HG03521 (cell line): ENCODE measurements around the gene GOLGA8M.
"Not testable (repeated sequence)": the region's sequence is repeated elsewhere in the genome, so short reads cannot be mapped to it uniquely, and the experiment has no call there.

ENCODE experiments used
- ATAC-seq: cut with Tn5 transposase; IDR thresholded peaks from one replicate; pipeline ENCODE4 v1.9.1; 2021; ENCODE audit warnings: mild to moderate bottlenecking, moderate library complexity; ENCODE audit not compliant: unreplicated experiment

GOLGA8M gene

GRCh38 chr15:28660750-28661149 lies 51.5 kb downstream of the GOLGA8M start:
- ATAC-seq: not testable (repeated sequence)

GRCh38 chr15:28656018-28656360 lies 56.2 kb downstream of the GOLGA8M start:
- ATAC-seq: not testable (repeated sequence)

GRCh38 chr15:28655329-28656017 lies 56.7 kb downstream of the GOLGA8M start:
- not testable (repeated sequence) for ATAC-seq

- ATAC-seq: not testable (repeated sequence)
Measured at GRCh38 chr15:28654194-28654593, 58.0 kb downstream of the GOLGA8M start.

GRCh38 chr15:28652538-28652937 lies 59.7 kb downstream of the GOLGA8M start:
- ATAC-seq: not testable (repeated sequence)
